ENCODE measurements around the gene CNPY3.

DNA sequence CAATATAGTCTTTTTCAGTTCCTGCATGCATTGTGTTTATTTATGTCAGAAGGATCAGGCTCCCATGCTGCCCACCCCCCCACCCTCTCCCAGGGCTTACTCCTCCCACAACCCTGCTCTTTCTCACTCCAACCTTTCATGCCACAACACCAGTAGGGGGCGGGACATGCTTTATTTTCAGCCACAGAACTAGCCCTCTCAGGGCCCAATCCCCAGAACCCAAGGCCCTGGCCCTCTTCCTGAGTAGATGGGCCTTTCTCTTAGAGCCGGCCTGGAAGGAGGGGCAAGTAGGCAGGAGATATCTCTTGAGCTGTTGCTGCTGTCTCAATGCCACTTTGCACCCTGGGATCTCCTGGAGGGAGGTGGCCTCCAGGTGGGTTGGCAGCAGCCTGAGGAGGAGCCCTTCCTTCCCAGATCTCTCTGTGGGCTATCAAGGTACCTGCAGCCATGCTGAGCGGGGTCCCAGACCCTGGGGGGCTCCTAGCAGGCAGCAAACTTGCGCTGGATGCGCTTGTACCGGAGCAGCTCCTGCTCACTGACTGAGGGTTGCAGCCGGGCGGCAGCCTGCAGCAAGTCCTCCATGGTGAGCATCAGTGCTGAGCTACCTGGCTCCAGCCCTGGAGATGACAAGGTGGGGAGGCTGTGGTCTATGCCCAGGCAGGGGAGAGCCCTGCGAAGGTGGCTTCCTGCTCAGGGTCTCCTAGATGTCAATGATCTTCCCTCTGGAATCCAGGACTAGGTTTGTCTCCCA lies 34.8 kb downstream of the CNPY3 start:
- no peak for TF ChIP-seq POLR2A (IDR thresholded peaks at IDR 0.05)
- TF ChIP-seq, protein P1, sequence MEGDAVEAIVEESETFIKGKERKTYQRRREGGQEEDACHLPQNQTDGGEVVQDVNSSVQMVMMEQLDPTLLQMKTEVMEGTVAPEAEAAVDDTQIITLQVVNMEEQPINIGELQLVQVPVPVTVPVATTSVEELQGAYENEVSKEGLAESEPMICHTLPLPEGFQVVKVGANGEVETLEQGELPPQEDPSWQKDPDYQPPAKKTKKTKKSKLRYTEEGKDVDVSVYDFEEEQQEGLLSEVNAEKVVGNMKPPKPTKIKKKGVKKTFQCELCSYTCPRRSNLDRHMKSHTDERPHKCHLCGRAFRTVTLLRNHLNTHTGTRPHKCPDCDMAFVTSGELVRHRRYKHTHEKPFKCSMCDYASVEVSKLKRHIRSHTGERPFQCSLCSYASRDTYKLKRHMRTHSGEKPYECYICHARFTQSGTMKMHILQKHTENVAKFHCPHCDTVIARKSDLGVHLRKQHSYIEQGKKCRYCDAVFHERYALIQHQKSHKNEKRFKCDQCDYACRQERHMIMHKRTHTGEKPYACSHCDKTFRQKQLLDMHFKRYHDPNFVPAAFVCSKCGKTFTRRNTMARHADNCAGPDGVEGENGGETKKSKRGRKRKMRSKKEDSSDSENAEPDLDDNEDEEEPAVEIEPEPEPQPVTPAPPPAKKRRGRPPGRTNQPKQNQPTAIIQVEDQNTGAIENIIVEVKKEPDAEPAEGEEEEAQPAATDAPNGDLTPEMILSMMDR (IDR thresholded peaks at IDR 0.05), result no peak

Measured in testis (tissue), 2 donors.